ENCODE data around the gene MKNK1. TPM values are rescaled to one million over a fixed set of nuclear protein-coding genes. Genes with fewer than 3 reads are reported as not detected.

Gene MKNK1
- total RNA-seq, 1 experiment from 2014 or later: 103 TPM

DNA sequence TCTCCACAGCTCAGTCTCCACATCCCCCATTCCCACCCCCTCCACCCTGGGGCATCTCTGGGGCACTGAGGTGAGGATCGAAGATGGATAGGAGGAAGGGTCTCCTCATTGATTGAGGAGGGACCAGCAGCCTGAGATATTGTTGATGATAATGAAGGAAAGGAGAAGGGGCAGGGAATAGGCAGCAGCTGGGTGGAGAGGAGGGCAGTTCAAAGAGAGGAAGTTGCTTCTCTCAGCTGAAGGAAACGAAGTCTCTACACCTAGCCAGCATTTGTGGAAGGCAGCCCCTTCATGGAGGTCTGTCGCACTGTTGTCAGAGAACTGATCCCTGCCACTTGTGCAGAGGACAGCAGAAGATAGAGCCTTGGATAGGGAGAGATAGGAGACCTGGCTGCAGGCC, 58.3 kb downstream of the MKNK1 start:
- ChIA-PET CTCF (no interaction called here), POLR2A (ENCODE audit: unreplicated experiment) (no interaction called here)
- H3K4me1 ChIP-seq (replicated peaks; ENCODE audit: insufficient read depth): no peaks in the 10 kb centered on the region
- no peak overlapping the region for H3K4me2 ChIP-seq
- TF ChIP-seq EZH2 (IDR thresholded peaks at IDR 0.05; ENCODE audit: low read depth): no peak
- TF ChIP-seq, protein P1, sequence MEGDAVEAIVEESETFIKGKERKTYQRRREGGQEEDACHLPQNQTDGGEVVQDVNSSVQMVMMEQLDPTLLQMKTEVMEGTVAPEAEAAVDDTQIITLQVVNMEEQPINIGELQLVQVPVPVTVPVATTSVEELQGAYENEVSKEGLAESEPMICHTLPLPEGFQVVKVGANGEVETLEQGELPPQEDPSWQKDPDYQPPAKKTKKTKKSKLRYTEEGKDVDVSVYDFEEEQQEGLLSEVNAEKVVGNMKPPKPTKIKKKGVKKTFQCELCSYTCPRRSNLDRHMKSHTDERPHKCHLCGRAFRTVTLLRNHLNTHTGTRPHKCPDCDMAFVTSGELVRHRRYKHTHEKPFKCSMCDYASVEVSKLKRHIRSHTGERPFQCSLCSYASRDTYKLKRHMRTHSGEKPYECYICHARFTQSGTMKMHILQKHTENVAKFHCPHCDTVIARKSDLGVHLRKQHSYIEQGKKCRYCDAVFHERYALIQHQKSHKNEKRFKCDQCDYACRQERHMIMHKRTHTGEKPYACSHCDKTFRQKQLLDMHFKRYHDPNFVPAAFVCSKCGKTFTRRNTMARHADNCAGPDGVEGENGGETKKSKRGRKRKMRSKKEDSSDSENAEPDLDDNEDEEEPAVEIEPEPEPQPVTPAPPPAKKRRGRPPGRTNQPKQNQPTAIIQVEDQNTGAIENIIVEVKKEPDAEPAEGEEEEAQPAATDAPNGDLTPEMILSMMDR (conservative IDR thresholded peaks at IDR 0.05): no peak
- H3K79me2 ChIP-seq (ENCODE audit: low read depth): no peaks in the 10 kb centered on the region
- H4K20me1 ChIP-seq (ENCODE audit: insufficient read depth): no peaks in the 10 kb centered on the region; the same call in 1 of the 2 replicates
- no peaks in the 10 kb centered on the region for H3K9me3 ChIP-seq (ENCODE audit: insufficient read depth, low read depth)
- no peaks in the 10 kb centered on the region for H3K9me2 ChIP-seq (ENCODE audit: insufficient read depth)
- H3K36me3 ChIP-seq (ENCODE audit: low read depth): no peaks in the 10 kb centered on the region
- peaks cover 9% of the 10 kb centered on the region for H3K27me3 ChIP-seq (ENCODE audit: insufficient read depth, low read depth)
- H2AFZ ChIP-seq: no peak overlapping the region
- no peaks in the 10 kb centered on the region for H3F3A ChIP-seq (ENCODE audit: insufficient read depth, low read depth)
- intact Hi-C loops (cut with micrococcal nuclease; ENCODE audit: unreplicated experiment): loop anchor here (5.0 kb wide), 1 partner anchor 103 kb away; no protein-coding TSS in a partner anchor
- no peak overlapping the region for H3K27ac ChIP-seq
- DNase-seq: no peak
- no TSS peak for BruUV-seq (replicated peaks)
- no peak overlapping the region for H3K4me3 ChIP-seq

DNA sequence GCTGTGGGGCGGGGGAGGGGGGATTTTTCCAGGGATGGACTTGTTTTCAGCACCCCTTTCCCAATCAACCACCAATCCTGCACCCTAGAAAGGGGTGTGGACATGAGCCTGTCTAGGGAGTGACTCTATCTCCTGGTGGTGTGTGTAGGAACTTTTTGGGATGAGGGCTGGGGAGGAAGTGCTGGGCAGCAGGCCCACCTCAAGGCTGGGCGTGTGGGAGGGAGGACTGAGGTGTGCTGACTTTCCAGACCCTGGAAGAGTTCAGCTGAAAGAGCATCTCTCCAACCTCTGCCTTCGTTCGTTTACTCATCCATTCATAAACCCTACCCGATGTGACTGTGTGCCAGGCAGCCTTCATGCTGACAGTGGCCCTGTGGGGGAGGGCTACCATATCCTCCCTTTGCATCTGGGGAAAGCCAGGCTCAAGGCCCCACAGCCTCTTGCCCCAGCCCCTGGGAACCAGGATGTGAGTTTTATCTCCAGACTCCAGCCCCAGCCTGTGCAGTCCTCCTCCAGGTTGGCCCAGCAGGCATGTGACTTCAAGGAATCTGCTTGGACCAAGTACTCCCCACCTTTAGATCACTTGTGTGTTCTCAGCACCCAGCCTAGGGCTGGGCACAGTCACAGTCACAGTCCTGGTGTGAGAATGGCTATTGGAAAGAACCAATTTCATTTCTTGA, 59.4 kb downstream of the MKNK1 start:
- intact Hi-C loops (cut with micrococcal nuclease; ENCODE audit: unreplicated experiment): loop anchor here (5.0 kb wide), 1 partner anchor 102 kb away; no protein-coding TSS in a partner anchor
- H3K9me3 ChIP-seq (ENCODE audit: insufficient read depth, low read depth): no peaks in the 10 kb centered on the region
- no peak overlapping the region for H2AFZ ChIP-seq
- H3K27ac ChIP-seq: no peak overlapping the region
- peaks cover 9% of the 10 kb centered on the region for H3K27me3 ChIP-seq (ENCODE audit: insufficient read depth, low read depth)
- H3K79me2 ChIP-seq (ENCODE audit: low read depth): no peaks in the 10 kb centered on the region
- POLR2A ChIA-PET (ENCODE audit: unreplicated experiment): no interaction called here
- no peaks in the 10 kb centered on the region; the same call in 1 of the 2 replicates for H4K20me1 ChIP-seq (ENCODE audit: insufficient read depth)
- no peak for TF ChIP-seq EZH2 (IDR thresholded peaks at IDR 0.05; ENCODE audit: low read depth)
- TF ChIP-seq, protein P1 (conservative IDR thresholded peaks at IDR 0.05): no peak
- peak in 1 of 2 experiments; percentile 20 for DNase-seq
- H3K4me2 ChIP-seq: no peak overlapping the region
- H3K9me2 ChIP-seq (ENCODE audit: insufficient read depth): no peaks in the 10 kb centered on the region
- no peaks in the 10 kb centered on the region for H3F3A ChIP-seq (ENCODE audit: insufficient read depth, low read depth)
- BruUV-seq (replicated peaks): no TSS peak
- no peaks in the 10 kb centered on the region for H3K36me3 ChIP-seq (ENCODE audit: low read depth)
- no peak overlapping the region for H3K4me3 ChIP-seq
- CTCF ChIA-PET: interaction anchor here (0.6 kb wide), 1 partner anchor 203 kb away, joined by 12 read pairs; no protein-coding TSS in a partner anchor
- H3K4me1 ChIP-seq (replicated peaks; ENCODE audit: insufficient read depth): no peaks in the 10 kb centered on the region

DNA sequence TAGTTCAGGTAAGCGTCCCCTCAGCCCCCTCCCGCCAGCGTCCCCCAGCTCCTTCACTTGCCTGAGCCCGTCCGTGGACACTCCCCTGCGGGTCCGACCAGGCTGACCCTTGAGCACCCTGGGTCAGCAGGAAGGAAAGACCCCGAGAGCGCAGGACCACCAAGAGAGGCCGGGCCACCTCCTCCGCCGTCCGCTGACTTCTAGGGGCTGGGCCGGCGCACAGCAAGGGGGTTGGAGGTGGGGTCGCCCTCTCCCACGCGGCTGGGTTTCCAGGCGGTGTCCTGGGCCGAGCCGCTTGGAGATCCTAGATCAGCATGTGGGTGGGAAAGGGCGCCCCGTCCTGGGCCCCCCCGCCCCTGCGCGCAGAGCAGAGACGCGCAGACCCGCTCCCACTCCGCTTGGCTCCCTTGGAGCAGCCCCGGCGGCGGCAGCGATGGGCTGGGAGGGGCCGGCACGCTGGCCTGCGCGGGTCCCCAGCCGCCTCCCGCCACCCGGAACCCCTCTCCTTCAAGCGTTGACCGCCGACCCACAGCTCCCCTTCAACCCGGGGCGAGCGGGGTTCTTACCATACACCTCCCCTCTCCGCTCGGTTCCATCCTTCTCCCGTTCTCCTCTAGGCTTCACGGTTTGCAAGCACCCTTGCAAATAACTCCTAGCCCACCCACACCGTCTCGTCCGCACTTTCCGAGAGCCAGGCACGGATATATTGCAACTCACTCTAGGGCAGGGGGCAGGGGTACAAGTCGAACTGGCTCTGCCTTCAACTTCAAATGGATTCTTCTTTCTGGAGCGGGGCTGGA, 60.1 kb downstream of the MKNK1 start:
- no peak overlapping the region for H3K4me3 ChIP-seq
- no peaks in the 10 kb centered on the region for H3K4me1 ChIP-seq (replicated peaks; ENCODE audit: insufficient read depth)
- CTCF ChIA-PET: interaction anchor here (0.6 kb wide), 1 partner anchor 204 kb away, joined by 12 read pairs; no protein-coding TSS in a partner anchor
- no peaks in the 10 kb centered on the region for H3K9me3 ChIP-seq (ENCODE audit: insufficient read depth, low read depth)
- no peak overlapping the region for H3K27ac ChIP-seq
- no peaks in the 10 kb centered on the region for H3F3A ChIP-seq (ENCODE audit: insufficient read depth, low read depth)
- POLR2A ChIA-PET (ENCODE audit: unreplicated experiment): no interaction called here
- no peak overlapping the region for H3K4me2 ChIP-seq
- H4K20me1 ChIP-seq (ENCODE audit: insufficient read depth): no peaks in the 10 kb centered on the region; the same call in 1 of the 2 replicates
- DNase-seq: no peak
- H3K9me2 ChIP-seq (ENCODE audit: insufficient read depth): no peaks in the 10 kb centered on the region
- intact Hi-C loops (cut with micrococcal nuclease; ENCODE audit: unreplicated experiment): no loop called here
- H3K27me3 ChIP-seq (ENCODE audit: insufficient read depth, low read depth): peaks cover 9% of the 10 kb centered on the region
- H3K79me2 ChIP-seq (ENCODE audit: low read depth): no peaks in the 10 kb centered on the region
- no peak overlapping the region for H2AFZ ChIP-seq
- no TSS peak for BruUV-seq (replicated peaks)
- TF ChIP-seq EZH2 (IDR thresholded peaks at IDR 0.05; ENCODE audit: low read depth): no peak
- TF ChIP-seq, protein P1 (conservative IDR thresholded peaks at IDR 0.05): no peak
- H3K36me3 ChIP-seq (ENCODE audit: low read depth): no peaks in the 10 kb centered on the region
